Prostate gland (tissue), 2 donors: ENCODE measurements around the gene SLN. TPM values are rescaled to one million over a fixed set of nuclear protein-coding genes. Genes with fewer than 3 reads are reported as not detected.

Experiments
- DNase-seq: peaks from one replicate; pipeline ENCODE4 v3.0.0-alpha.2; 2019; ENCODE audit warnings: low spot score
- H3K27ac ChIP-seq, 2 donors: fragments of 200-600 bp; sonication (generic); 2 replicates each; pipeline ENCODE4 v1.5.1; 2017 to 2019
- H3K27me3 ChIP-seq: fragments of 200-600 bp; sonication (generic); replicated peaks from 2 replicates; pipeline ENCODE4 v1.5.1; 2019; ENCODE audit not compliant: insufficient read depth
- H3K36me3 ChIP-seq, 2 donors: fragments of 200-600 bp; sonication (generic); 1 replicate in 1 of 2; 2 replicates in 1 of 2; pipeline versions ENCODE4 v1.5.1 to v1.8.1; 2017 to 2019
- H3K4me1 ChIP-seq: fragments of 200-600 bp; sonication (generic); replicated peaks from 2 replicates; pipeline ENCODE4 v1.5.1; 2019
- H3K4me3 ChIP-seq, 2 donors: fragments of 200-600 bp; sonication (generic); 2 replicates each; pipeline ENCODE4 v1.5.1; 2017 to 2019
- H3K9me3 ChIP-seq: fragments of 200-600 bp; sonication (generic); 2 replicates; pipeline ENCODE4 v1.5.1; 2017
- POLR2A ChIP-seq: fragments of 450-650 bp; IDR thresholded peaks from one replicate; pipeline ENCODE4 v1.6.1; 2016; ENCODE audit warnings: antibody characterized with exemption, mild to moderate bottlenecking
- POLR2AphosphoS5 ChIP-seq: sonication (generic); formaldehyde crosslinking; IDR thresholded peaks from one replicate; pipeline ENCODE4 v1.6.1; 2017; ENCODE audit warnings: antibody characterized with exemption
- WGBS: methylation state at CpG from one replicate; pipeline ENCODE4 v1.1.5; 2018; 5-methylcytosine and 5-hydroxymethylcytosine counted together
- intact Hi-C: fragments of 100-400 bp; cut with DNase I; formaldehyde crosslinking; loops from one replicate; pipeline ENCODE4 v1.14.2; 2022
- total RNA-seq, 2 donors: library from RNA; depleted of rRNA; stranded (reverse); fragments of >200 nt; gene quantifications; one replicate each; pipeline ENCODE4 v1.1.0, GENCODE V29; 2016
- TF ChIP-seq, protein P1 (sequence below), 4 experiments: fragments of 200-600 bp in 2 of 4; fragments of 450-650 bp in 2 of 4; sonication (generic) in 2 of 4; IDR thresholded peaks; 1 replicate in 3 of 4; 2 replicates in 1 of 4; pipeline ENCODE4 v1.5.1; 2016 to 2019; ENCODE audit warnings: antibody characterized with exemption in 4 of 4, mild to moderate bottlenecking in 2 of 4, moderate library complexity in 2 of 4

SLN gene
- total RNA-seq, 2 donors from 2014 or later = 9.1 TPM; not detected in 1

GRCh38 chr11:107720303-107720774, 8.5 kb upstream of the SLN start:
- Histone ChIP-seq H3K4me3 (no peak overlapping the region), H3K9me3 (no peaks in the 10 kb centered on the region), H3K4me1 (no peaks in the 10 kb centered on the region), H3K27ac (no peak overlapping the region), H3K36me3 (no peaks in the 10 kb centered on the region), H3K27me3 (no peaks in the 10 kb centered on the region)
- TF ChIP-seq, protein P1, sequence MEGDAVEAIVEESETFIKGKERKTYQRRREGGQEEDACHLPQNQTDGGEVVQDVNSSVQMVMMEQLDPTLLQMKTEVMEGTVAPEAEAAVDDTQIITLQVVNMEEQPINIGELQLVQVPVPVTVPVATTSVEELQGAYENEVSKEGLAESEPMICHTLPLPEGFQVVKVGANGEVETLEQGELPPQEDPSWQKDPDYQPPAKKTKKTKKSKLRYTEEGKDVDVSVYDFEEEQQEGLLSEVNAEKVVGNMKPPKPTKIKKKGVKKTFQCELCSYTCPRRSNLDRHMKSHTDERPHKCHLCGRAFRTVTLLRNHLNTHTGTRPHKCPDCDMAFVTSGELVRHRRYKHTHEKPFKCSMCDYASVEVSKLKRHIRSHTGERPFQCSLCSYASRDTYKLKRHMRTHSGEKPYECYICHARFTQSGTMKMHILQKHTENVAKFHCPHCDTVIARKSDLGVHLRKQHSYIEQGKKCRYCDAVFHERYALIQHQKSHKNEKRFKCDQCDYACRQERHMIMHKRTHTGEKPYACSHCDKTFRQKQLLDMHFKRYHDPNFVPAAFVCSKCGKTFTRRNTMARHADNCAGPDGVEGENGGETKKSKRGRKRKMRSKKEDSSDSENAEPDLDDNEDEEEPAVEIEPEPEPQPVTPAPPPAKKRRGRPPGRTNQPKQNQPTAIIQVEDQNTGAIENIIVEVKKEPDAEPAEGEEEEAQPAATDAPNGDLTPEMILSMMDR (IDR thresholded peaks at IDR 0.05) = no peak
- no peak for TF ChIP-seq POLR2AphosphoS5
- no peak for TF ChIP-seq POLR2A
- no peak for DNase-seq
- intact Hi-C loops = no loop called here
- WGBS = 20% methylated on average over 2 of the region's 2 CpGs

GRCh38 chr11:107719557-107720302, 7.9 kb upstream of the SLN start:
- TF ChIP-seq POLR2AphosphoS5 = peak; percentile 19
- TF ChIP-seq, protein P1 (IDR thresholded peaks at IDR 0.05) = no peak
- Histone ChIP-seq H3K27ac (no peak overlapping the region), H3K4me3 (no peak overlapping the region), H3K9me3 (no peaks in the 10 kb centered on the region), H3K27me3 (no peaks in the 10 kb centered on the region), H3K36me3 (no peaks in the 10 kb centered on the region), H3K4me1 (no peaks in the 10 kb centered on the region)
- WGBS = 30% methylated on average over 7 of the region's 7 CpGs
- intact Hi-C loops = no loop called here
- DNase-seq = no peak

GRCh38 chr11:107719073-107719472, 7.2 kb upstream of the SLN start:
- intact Hi-C loops = no loop called here
- Histone ChIP-seq H3K27me3 (no peaks in the 10 kb centered on the region), H3K36me3 (no peaks in the 10 kb centered on the region), H3K9me3 (no peaks in the 10 kb centered on the region), H3K4me1 (no peaks in the 10 kb centered on the region), H3K27ac (no peak overlapping the region), H3K4me3 (no peak overlapping the region)
- TF ChIP-seq, protein P1 (IDR thresholded peaks at IDR 0.05) = no peak
- TF ChIP-seq POLR2AphosphoS5 = no peak
- no peak for TF ChIP-seq POLR2A
- WGBS = 37% methylated on average over 3 of the region's 3 CpGs
- no peak for DNase-seq

DNA sequence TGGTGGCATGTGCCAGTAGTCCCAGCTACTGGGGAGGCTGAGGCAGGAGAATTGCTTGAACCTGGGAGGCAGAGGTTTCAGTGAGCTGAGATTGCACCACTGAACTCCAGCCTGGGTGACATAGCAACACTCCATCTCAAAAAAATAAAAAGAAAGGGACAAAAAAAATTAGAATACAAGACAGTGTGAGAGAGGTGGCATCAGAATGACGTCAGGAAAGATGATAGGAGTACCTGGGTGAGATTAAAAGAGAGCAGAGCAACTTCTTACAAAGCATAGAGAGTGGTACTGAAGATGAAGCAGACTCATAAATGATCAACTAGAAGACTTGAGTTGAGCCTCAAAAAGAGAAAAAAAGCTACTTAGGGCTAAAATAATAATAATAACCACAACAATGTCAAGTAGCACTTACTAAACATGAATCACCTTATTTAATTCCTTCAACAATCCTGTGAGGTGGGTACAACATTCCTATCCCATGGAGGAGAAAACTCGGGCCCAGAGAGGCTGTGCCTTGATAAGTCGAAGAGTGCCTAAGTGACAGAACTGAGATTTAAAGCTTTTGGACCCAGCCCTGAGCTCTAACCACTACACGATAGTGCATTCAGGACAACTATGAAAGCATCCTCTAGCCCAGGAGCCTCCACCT, 5.2 kb upstream of the SLN start:
- WGBS = 79% methylated on average over 4 of the region's 4 CpGs
- Histone ChIP-seq H3K4me1 (no peaks in the 10 kb centered on the region), H3K4me3 (no peak overlapping the region), H3K9me3 (no peaks in the 10 kb centered on the region), H3K36me3 (no peaks in the 10 kb centered on the region), H3K27ac (no peak overlapping the region), H3K27me3 (no peaks in the 10 kb centered on the region)
- intact Hi-C loops = no loop called here
- DNase-seq = no peak
- no peak for TF ChIP-seq POLR2AphosphoS5
- TF ChIP-seq POLR2A = no peak
- TF ChIP-seq, protein P1 (IDR thresholded peaks at IDR 0.05) = no peak

- DNase-seq = no peak
- Histone ChIP-seq H3K27me3 (no peaks in the 10 kb centered on the region), H3K4me3 (no peak overlapping the region), H3K36me3 (no peaks in the 10 kb centered on the region), H3K9me3 (no peaks in the 10 kb centered on the region), H3K27ac (no peak overlapping the region), H3K4me1 (no peaks in the 10 kb centered on the region)
- TF ChIP-seq POLR2A (no peak), POLR2AphosphoS5 (no peak)
- TF ChIP-seq, protein P1 (IDR thresholded peaks at IDR 0.05) = no peak
- intact Hi-C loops = no loop called here
- WGBS = 30% methylated on average over 3 of the region's 3 CpGs
These were observed 1.2 kb upstream of the SLN start for GRCh38 chr11:107713009-107713408.
